ENCODE measurements around the gene PHLPP1. TPM values are rescaled to one million over a fixed set of nuclear protein-coding genes. Genes with fewer than 3 reads are reported as not detected.

The PHLPP1 gene
- polyA plus RNA-seq, 1 donor from 2014 or later = 0.83 TPM

- H3K4me1 Mint-ChIP-seq = peaks cover 5 to 22% (median 15%) of the 10 kb centered on the region in 3 donors
- H3K36me3 Mint-ChIP-seq = peaks cover 6% of the 10 kb centered on the region
- no peaks in the 10 kb centered on the region for H3K27me3 Mint-ChIP-seq
- no peak overlapping the region for H3K27ac Mint-ChIP-seq
- H3K9me3 Mint-ChIP-seq = no peaks in the 10 kb centered on the region
- no peak overlapping the region for H3K4me3 Mint-ChIP-seq
Observed at GRCh38 chr18:62841405-62841804, 126.1 kb downstream of the PHLPP1 start.

GRCh38 chr18:62842898-62843297 lies 127.6 kb downstream of the PHLPP1 start:
- Mint-ChIP-seq H3K4me3 (no peak overlapping the region), H3K27ac (no peak overlapping the region), H3K4me1 (peaks cover 5 to 22% (median 14%) of the 10 kb centered on the region in 3 donors), H3K9me3 (no peaks in the 10 kb centered on the region), H3K36me3 (peaks cover 7% of the 10 kb centered on the region), H3K27me3 (no peaks in the 10 kb centered on the region)

GRCh38 chr18:62844850-62845643 lies 129.7 kb downstream of the PHLPP1 start:
- peaks cover 5% of the 10 kb centered on the region for H3K36me3 Mint-ChIP-seq
- H3K27me3 Mint-ChIP-seq = no peaks in the 10 kb centered on the region
- no peak overlapping the region for H3K4me3 Mint-ChIP-seq
- peaks cover 2 to 18% (median 3%) of the 10 kb centered on the region in 3 donors for H3K4me1 Mint-ChIP-seq
- no peaks in the 10 kb centered on the region for H3K9me3 Mint-ChIP-seq
- no peak overlapping the region for H3K27ac Mint-ChIP-seq

- Mint-ChIP-seq H3K36me3 (peaks cover 5% of the 10 kb centered on the region), H3K4me3 (peak overlapping the region in 1 of 4 donors; percentile 19), H3K27me3 (no peaks in the 10 kb centered on the region), H3K4me1 (peaks cover 0 to 16% (median 0%) of the 10 kb centered on the region in 3 donors), H3K27ac (no peak overlapping the region), H3K9me3 (no peaks in the 10 kb centered on the region)
Observed at GRCh38 chr18:62846313-62846712, 131.0 kb downstream of the PHLPP1 start.

- Mint-ChIP-seq H3K4me3 (peak overlapping the region in 1 of 4 donors; percentile 28), H3K9me3 (no peaks in the 10 kb centered on the region), H3K27me3 (no peaks in the 10 kb centered on the region), H3K36me3 (peaks cover 5% of the 10 kb centered on the region), H3K27ac (no peak overlapping the region), H3K4me1 (peaks cover 0 to 16% (median 0%) of the 10 kb centered on the region in 3 donors)
Observed at GRCh38 chr18:62847081-62847480, 131.7 kb downstream of the PHLPP1 start.

GRCh38 chr18:62848946-62849345 lies 133.6 kb downstream of the PHLPP1 start:
- Mint-ChIP-seq H3K36me3 (peaks cover 5% of the 10 kb centered on the region), H3K4me3 (no peak overlapping the region), H3K27me3 (no peaks in the 10 kb centered on the region), H3K9me3 (no peaks in the 10 kb centered on the region), H3K27ac (no peak overlapping the region), H3K4me1 (peaks cover 0 to 17% (median 0%) of the 10 kb centered on the region in 3 donors)

- Mint-ChIP-seq H3K4me1 (peaks cover 0 to 5% (median 1%) of the 10 kb centered on the region in 3 donors), H3K9me3 (no peaks in the 10 kb centered on the region), H3K4me3 (no peak overlapping the region), H3K27ac (no peak overlapping the region), H3K36me3 (peaks cover 5% of the 10 kb centered on the region), H3K27me3 (no peaks in the 10 kb centered on the region)
Observed at GRCh38 chr18:62850619-62851306, 135.4 kb downstream of the PHLPP1 start.

GRCh38 chr18:62852851-62853250 lies 137.5 kb downstream of the PHLPP1 start:
- H3K36me3 Mint-ChIP-seq = peaks cover 2% of the 10 kb centered on the region
- H3K4me1 Mint-ChIP-seq = peaks cover 0 to 2% (median 1%) of the 10 kb centered on the region in 3 donors
- H3K27ac Mint-ChIP-seq = no peak overlapping the region
- H3K4me3 Mint-ChIP-seq = no peak overlapping the region
- H3K27me3 Mint-ChIP-seq = no peaks in the 10 kb centered on the region
- H3K9me3 Mint-ChIP-seq = no peaks in the 10 kb centered on the region

- H3K36me3 Mint-ChIP-seq = no peaks in the 10 kb centered on the region
- peaks cover 0 to 2% (median 1%) of the 10 kb centered on the region in 3 donors for H3K4me1 Mint-ChIP-seq
- no peak overlapping the region for H3K4me3 Mint-ChIP-seq
- no peaks in the 10 kb centered on the region for H3K27me3 Mint-ChIP-seq
- H3K27ac Mint-ChIP-seq = peak overlapping the region in 1 of 3 donors; percentile 7
- no peaks in the 10 kb centered on the region for H3K9me3 Mint-ChIP-seq
Observed at GRCh38 chr18:62856294-62856693, 141.0 kb downstream of the PHLPP1 start.

- no peak overlapping the region for H3K4me3 Mint-ChIP-seq
- no peak overlapping the region for H3K27ac Mint-ChIP-seq
- no peaks in the 10 kb centered on the region for H3K27me3 Mint-ChIP-seq
- peaks cover 0 to 2% (median 1%) of the 10 kb centered on the region in 3 donors for H3K4me1 Mint-ChIP-seq
- H3K36me3 Mint-ChIP-seq = no peaks in the 10 kb centered on the region
- no peaks in the 10 kb centered on the region for H3K9me3 Mint-ChIP-seq
Observed at GRCh38 chr18:62857263-62857976, 142.1 kb downstream of the PHLPP1 start.

GRCh38 chr18:62860062-62860461 lies 144.7 kb downstream of the PHLPP1 start:
- Mint-ChIP-seq H3K9me3 (no peaks in the 10 kb centered on the region), H3K4me1 (peaks cover 0 to under 1% (median 0%) of the 10 kb centered on the region in 3 donors), H3K27ac (no peak overlapping the region), H3K4me3 (no peak overlapping the region), H3K27me3 (no peaks in the 10 kb centered on the region), H3K36me3 (peaks cover 4% of the 10 kb centered on the region)

GRCh38 chr18:62862466-62862865 lies 147.1 kb downstream of the PHLPP1 start:
- Mint-ChIP-seq H3K36me3 (peaks cover 4% of the 10 kb centered on the region), H3K9me3 (no peaks in the 10 kb centered on the region), H3K27me3 (no peaks in the 10 kb centered on the region), H3K4me1 (peaks cover 0 to 7% (median 0%) of the 10 kb centered on the region in 3 donors), H3K27ac (no peak overlapping the region), H3K4me3 (no peak overlapping the region)

- Mint-ChIP-seq H3K4me3 (no peak overlapping the region), H3K27ac (no peak overlapping the region), H3K36me3 (peaks cover 4% of the 10 kb centered on the region), H3K9me3 (no peaks in the 10 kb centered on the region), H3K27me3 (no peaks in the 10 kb centered on the region), H3K4me1 (peaks cover 0 to 7% (median 0%) of the 10 kb centered on the region in 3 donors)
Observed at GRCh38 chr18:62863579-62864001, 148.2 kb downstream of the PHLPP1 start.

GRCh38 chr18:62865498-62865897 lies 150.2 kb downstream of the PHLPP1 start:
- Mint-ChIP-seq H3K4me3 (no peak overlapping the region), H3K27me3 (no peaks in the 10 kb centered on the region), H3K36me3 (peaks cover 6% of the 10 kb centered on the region), H3K9me3 (no peaks in the 10 kb centered on the region), H3K4me1 (peaks cover 0 to 19% (median 7%) of the 10 kb centered on the region in 3 donors), H3K27ac (no peak overlapping the region)

- Mint-ChIP-seq H3K27ac (no peak overlapping the region), H3K4me1 (peaks cover 0 to 19% (median 7%) of the 10 kb centered on the region in 3 donors), H3K36me3 (peaks cover 6% of the 10 kb centered on the region), H3K9me3 (no peaks in the 10 kb centered on the region), H3K27me3 (no peaks in the 10 kb centered on the region), H3K4me3 (no peak overlapping the region)
Observed at GRCh38 chr18:62867534-62867933, 152.2 kb downstream of the PHLPP1 start.

Measured in IgD-negative memory B cell (primary cell).